D721Med (cell line): Measurements from ENCODE around the gene AIF1.

Experiments
- DNase-seq: peaks from one replicate; pipeline ENCODE4 v3.0.0; 2011; ENCODE audit warnings: low spot score; ENCODE audit not compliant: insufficient read length
- FAIRE-seq: peaks from 2 replicates; lab custom pipeline; 2011; peaks lifted over from hg19 to GRCh38; lab: Jason Lieb, UNC
- CTCF ChIP-seq: IDR thresholded peaks from 2 replicates; pipeline ENCODE4 v1.5.1; 2012; ENCODE audit warnings: mild to moderate bottlenecking, control low read depth; ENCODE audit not compliant: insufficient read depth; ENCODE audit errors: missing control alignments

AIF1 gene

DNA sequence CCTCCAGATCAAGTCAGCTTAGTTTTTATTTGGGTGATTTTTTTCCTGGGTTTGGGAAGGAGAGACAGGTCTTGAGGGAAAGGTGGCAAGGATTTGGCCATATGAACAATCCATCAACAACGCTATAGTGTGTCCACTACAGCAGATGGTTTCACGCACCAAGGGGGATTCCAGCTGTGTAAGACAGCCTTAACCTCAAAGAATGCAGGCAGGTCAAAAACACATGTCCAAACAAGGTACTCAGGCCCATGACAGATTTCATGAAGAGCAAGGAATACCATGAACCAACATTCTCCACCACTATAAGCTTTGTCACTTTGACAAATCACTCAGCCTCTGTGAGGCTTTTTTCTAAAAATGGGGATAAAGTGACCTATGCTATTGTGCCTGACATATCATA, 2.0 kb downstream of the AIF1 start:
- DNase-seq, result no peak
- FAIRE-seq, result no peak

DNA sequence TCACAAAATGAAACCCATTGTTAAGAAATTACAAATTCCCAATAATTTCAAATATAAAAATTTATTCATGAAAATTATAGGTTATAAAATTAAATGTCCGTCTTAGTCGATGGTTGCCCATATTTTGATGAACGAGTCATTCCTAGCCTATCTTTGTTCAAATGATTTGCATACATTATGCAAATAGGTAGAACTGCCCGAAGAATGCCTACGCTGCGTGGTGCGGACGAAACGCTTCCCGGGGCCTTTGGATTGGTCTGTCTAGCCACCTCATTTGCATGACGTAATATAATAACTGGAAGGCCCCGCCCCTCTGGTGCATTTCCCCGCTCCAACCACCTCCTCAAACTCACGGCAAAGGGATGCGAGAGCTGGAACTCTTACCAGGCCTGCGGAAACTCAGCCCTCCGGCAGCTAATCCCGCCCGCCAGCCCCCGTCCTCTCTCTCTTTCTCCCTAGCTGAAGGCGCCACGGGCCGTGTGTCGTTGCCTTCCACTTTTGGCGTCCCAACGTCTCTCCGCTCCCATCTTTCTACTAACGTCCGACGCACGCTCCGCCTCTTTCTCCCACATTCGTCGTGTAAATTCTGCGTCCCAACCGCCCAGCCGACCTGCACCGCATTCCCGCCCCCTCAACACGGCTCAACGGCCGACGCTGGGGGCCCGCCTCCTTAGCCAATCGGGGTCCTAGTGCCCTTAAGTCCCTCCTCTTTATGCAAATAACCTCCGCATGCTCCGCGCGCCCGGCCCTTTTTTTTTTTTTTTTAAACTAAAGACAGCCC, 5.0 kb downstream of the AIF1 start:
- TF ChIP-seq CTCF, result no peak

More for the DNA sequence above, 2.0 kb downstream of the AIF1 start:
- no peak for TF ChIP-seq CTCF

DNA sequence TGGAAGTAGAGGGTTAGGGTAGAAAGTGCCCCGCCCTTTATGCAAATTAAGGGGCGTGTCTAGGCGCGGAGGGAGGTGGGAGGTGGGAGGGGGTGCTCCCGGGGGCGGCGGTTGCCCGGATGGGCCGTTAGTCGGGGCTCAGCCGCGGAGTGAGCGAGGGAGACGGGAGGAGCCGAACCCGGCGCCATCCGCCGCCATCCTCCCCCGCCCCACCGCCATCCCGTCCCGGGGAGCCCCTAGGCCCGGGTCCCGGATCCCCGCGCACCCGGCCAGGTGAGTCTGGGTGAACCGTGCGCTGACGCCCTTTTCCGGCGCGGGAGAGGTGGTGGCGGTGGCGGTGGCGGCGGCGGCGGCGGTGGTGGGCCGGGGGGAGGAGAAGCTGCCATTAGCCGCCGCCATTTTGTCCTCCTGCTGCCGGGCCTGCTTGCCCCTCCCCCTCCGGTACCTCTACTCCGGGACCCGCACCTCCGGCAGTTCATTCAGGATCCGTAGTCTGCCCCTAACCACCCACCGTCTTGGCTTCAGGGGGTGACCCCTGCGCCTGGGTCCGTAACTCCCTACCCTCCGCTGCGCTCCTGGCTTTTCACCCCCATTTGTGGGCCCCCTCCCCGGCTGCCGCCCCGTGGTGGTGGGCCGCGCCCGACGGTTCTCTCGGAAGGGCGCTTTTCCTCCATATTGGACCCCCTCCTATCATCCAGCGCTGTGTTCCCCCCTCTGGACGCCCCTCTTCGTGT, 5.7 kb downstream of the AIF1 start, which contains the start of gene PRRC2A:
Gene PRRC2A (plus strand): TSS at position 130 of the 734 bp plus-strand sequence. CDS start 2,075 bp downstream, outside the sequence.
- DNase-seq (peak; percentile 73), FAIRE-seq (no peak)
- no peak for TF ChIP-seq CTCF

More for the DNA sequence above, 5.0 kb downstream of the AIF1 start:
- DNase-seq (peak; percentile 73), FAIRE-seq (no peak)

DNA sequence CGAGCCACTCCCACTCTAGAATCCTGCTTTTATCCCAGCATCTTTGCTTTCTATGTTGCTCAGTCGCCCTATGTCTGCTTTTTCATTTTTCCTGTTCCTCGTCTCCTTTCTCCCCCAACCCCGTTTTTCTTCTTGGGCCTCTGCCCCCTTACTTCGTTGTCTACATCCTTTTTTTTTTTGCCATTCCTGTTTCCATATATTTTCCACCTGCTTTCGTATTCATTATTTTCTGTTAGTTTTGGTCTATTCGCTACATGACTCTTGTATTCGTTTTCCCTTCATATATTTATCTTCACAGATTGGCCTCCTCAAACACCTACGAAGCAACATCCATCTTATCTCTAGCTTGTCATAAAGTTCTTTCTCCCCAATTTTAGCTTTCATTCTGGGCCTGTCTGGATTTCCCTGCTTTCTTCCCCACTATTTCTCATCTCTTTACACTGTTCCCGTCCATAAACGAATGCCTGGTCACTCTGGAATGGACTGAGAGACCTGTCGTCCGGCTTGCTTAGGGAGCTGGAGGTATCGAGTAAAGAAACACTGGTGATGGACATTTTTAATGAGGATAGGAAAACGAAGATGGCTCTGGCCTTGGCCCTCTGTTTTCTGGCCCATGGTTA, 6.4 kb downstream of the AIF1 start:
- no peak for DNase-seq
- no peak for FAIRE-seq
- no peak for TF ChIP-seq CTCF

GRCh38 chr6:31621991-31622390, 7.0 kb downstream of the AIF1 start:
- DNase-seq (no peak), FAIRE-seq (no peak)
- no peak for TF ChIP-seq CTCF

DNA sequence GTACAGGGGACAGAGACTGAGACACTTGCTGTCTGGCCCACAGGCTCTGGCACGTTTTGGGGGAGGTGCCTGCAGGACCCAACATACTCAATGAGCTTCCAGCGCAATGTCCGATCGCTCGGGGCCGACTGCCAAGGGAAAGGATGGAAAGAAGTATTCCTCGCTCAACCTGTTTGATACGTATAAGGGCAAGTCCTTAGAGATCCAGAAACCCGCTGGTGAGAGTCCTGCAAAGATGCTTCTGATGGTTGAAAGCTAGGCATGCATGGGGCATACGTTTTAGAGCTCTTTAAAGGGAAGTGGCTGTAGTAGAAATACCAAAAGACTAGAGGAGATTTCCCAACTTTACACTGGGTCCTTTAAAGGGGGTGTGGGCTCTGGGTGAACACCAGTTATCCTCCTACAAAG, 7.7 kb downstream of the AIF1 start:
- no peak for FAIRE-seq
- no peak for TF ChIP-seq CTCF
- DNase-seq, result no peak

- TF ChIP-seq CTCF, result no peak
- FAIRE-seq (no peak), DNase-seq (no peak)
Measured at GRCh38 chr6:31624070-31624469, 9.0 kb downstream of the AIF1 start.
